Skeletal muscle tissue (tissue), 4 donors: Measurements from ENCODE around the gene ATAD3B. TPM values are rescaled to one million over a fixed set of nuclear protein-coding genes. Genes with fewer than 3 reads are reported as not detected.

Experiments
- H3K27ac ChIP-seq: one replicate; pipeline ENCODE4 v1.7.0; 2013; ENCODE audit warnings: mild to moderate bottlenecking, low read depth, low read length, inconsistent platforms
- H3K27me3 ChIP-seq, 3 donors: one replicate each; pipeline ENCODE4 v1.7.0; 2013; ENCODE audit warnings: low read length in 3 of 3; ENCODE audit not compliant: control insufficient read depth in 3 of 3, insufficient read depth in 3 of 3
- H3K36me3 ChIP-seq, 3 donors: one replicate each; pipeline ENCODE4 v1.7.0; 2013; ENCODE audit warnings: low read length in 3 of 3; ENCODE audit not compliant: control insufficient read depth in 3 of 3, insufficient read depth in 3 of 3
- H3K4me1 ChIP-seq, 3 donors: one replicate each; pipeline ENCODE4 v1.7.0; 2013; ENCODE audit warnings: low read length in 3 of 3, mild to moderate bottlenecking in 3 of 3; ENCODE audit not compliant: control insufficient read depth in 3 of 3, insufficient read depth in 3 of 3
- H3K4me3 ChIP-seq, 3 donors: one replicate each; pipeline ENCODE4 v1.7.0; 2013; ENCODE audit warnings: low read length in 3 of 3
- H3K9ac ChIP-seq, 3 donors: one replicate each; pipeline ENCODE4 v1.7.0; 2013; ENCODE audit warnings: low read length in 3 of 3, mild to moderate bottlenecking in 3 of 3, moderate library complexity in 2 of 3, low read depth in 1 of 3
- H3K9me3 ChIP-seq, 3 donors: one replicate each; pipeline ENCODE4 v1.7.0; 2013; ENCODE audit warnings: low read length in 3 of 3; ENCODE audit not compliant: control insufficient read depth in 3 of 3
- total RNA-seq: library from RNA; depleted of rRNA; stranded (reverse); fragments of >200 nt; gene quantifications from one replicate; pipeline ENCODE4 v1.2.3, GENCODE V29; 2014
- donor health status: Osteomylitis.

Gene ATAD3B
- 16.7 TPM for total RNA-seq

- Histone ChIP-seq H3K4me1 (peaks cover 11 to 24% (median 13%) of the 10 kb centered on the region in 3 donors), H3K27me3 (no peaks in the 10 kb centered on the region), H3K9ac (peak within 1 kb of the TSS; percentile 74 to 90 (median 83)), H3K4me3 (peak within 1 kb of the TSS; percentile 72 to 95 (median 89)), H3K9me3 (no peaks in the 10 kb centered on the region), H3K27ac (peak within 1 kb of the TSS; percentile 82), H3K36me3 (no peaks in the 10 kb centered on the region)
These were observed at the start of gene ATAD3B for GRCh38 chr1:1471389-1472052. TSS of gene ATAD3B (plus strand) at chr1:1471765. CDS start at chr1:1471885, 120 bp downstream.

- H3K4me1 ChIP-seq, result peaks cover 0 to 5% (median 2%) of the 10 kb centered on the region in 3 donors
- no peak overlapping the region for H3K27ac ChIP-seq
- H3K9ac ChIP-seq, result no peak overlapping the region
These were observed 49.6 kb upstream of the ATAD3B start for GRCh38 chr1:1421907-1422464.

GRCh38 chr1:1422465-1423244 lies 48.9 kb upstream of the ATAD3B start:
- peaks cover 0 to 5% (median 2%) of the 10 kb centered on the region in 3 donors for H3K4me1 ChIP-seq

More at GRCh38 chr1:1421907-1422464, 49.6 kb upstream of the ATAD3B start:
- no peaks in the 10 kb centered on the region for H3K36me3 ChIP-seq
- no peaks in the 10 kb centered on the region for H3K9me3 ChIP-seq
- H3K4me3 ChIP-seq, result no peak overlapping the region
- peaks cover 0 to 13% (median 0%) of the 10 kb centered on the region in 3 donors for H3K27me3 ChIP-seq

GRCh38 chr1:1423245-1423597 lies 48.3 kb upstream of the ATAD3B start:
- Histone ChIP-seq H3K9ac (no peak overlapping the region), H3K36me3 (no peaks in the 10 kb centered on the region), H3K27ac (no peak overlapping the region), H3K4me1 (peaks cover 0 to 5% (median 2%) of the 10 kb centered on the region in 3 donors), H3K9me3 (no peaks in the 10 kb centered on the region), H3K4me3 (no peak overlapping the region), H3K27me3 (peaks cover 0 to 15% (median 2%) of the 10 kb centered on the region in 3 donors)

More at GRCh38 chr1:1422465-1423244, 48.9 kb upstream of the ATAD3B start:
- Histone ChIP-seq H3K27me3 (peaks cover 0 to 13% (median 0%) of the 10 kb centered on the region in 3 donors), H3K27ac (no peak overlapping the region), H3K36me3 (no peaks in the 10 kb centered on the region), H3K9me3 (no peaks in the 10 kb centered on the region), H3K4me3 (no peak overlapping the region), H3K9ac (no peak overlapping the region)

GRCh38 chr1:1424707-1425106 lies 46.9 kb upstream of the ATAD3B start:
- no peak overlapping the region for H3K4me3 ChIP-seq

GRCh38 chr1:1425426-1425752 lies 46.2 kb upstream of the ATAD3B start:
- Histone ChIP-seq H3K27me3 (peaks cover 0 to 22% (median 5%) of the 10 kb centered on the region in 3 donors), H3K4me1 (peaks cover 9 to 15% (median 10%) of the 10 kb centered on the region in 3 donors)

More at GRCh38 chr1:1424707-1425106, 46.9 kb upstream of the ATAD3B start:
- Histone ChIP-seq H3K36me3 (no peaks in the 10 kb centered on the region), H3K9ac (no peak overlapping the region), H3K27ac (no peak overlapping the region), H3K27me3 (peaks cover 0 to 19% (median 5%) of the 10 kb centered on the region in 3 donors), H3K9me3 (no peaks in the 10 kb centered on the region), H3K4me1 (peaks cover 3 to 8% (median 4%) of the 10 kb centered on the region in 3 donors)

GRCh38 chr1:1425753-1426495 lies 45.6 kb upstream of the ATAD3B start:
- H3K36me3 ChIP-seq, result no peaks in the 10 kb centered on the region
- peaks cover 10 to 14% (median 13%) of the 10 kb centered on the region in 3 donors for H3K4me1 ChIP-seq
- no peak overlapping the region for H3K27ac ChIP-seq
- H3K27me3 ChIP-seq, result peaks cover 0 to 18% (median 5%) of the 10 kb centered on the region in 3 donors
- no peaks in the 10 kb centered on the region for H3K9me3 ChIP-seq
- no peak overlapping the region for H3K4me3 ChIP-seq
- no peak overlapping the region for H3K9ac ChIP-seq

More at GRCh38 chr1:1425426-1425752, 46.2 kb upstream of the ATAD3B start:
- Histone ChIP-seq H3K27ac (no peak overlapping the region), H3K4me3 (no peak overlapping the region), H3K9ac (no peak overlapping the region), H3K36me3 (no peaks in the 10 kb centered on the region), H3K9me3 (no peaks in the 10 kb centered on the region)

- H3K4me1 ChIP-seq, result peaks cover 13 to 15% (median 15%) of the 10 kb centered on the region in 3 donors
- H3K9me3 ChIP-seq, result no peaks in the 10 kb centered on the region
- H3K9ac ChIP-seq, result no peak overlapping the region
- H3K36me3 ChIP-seq, result no peaks in the 10 kb centered on the region
- H3K4me3 ChIP-seq, result no peak overlapping the region
- H3K27me3 ChIP-seq, result peaks cover 0 to 12% (median 5%) of the 10 kb centered on the region in 3 donors
- no peak overlapping the region for H3K27ac ChIP-seq
These were observed 45.0 kb upstream of the ATAD3B start for GRCh38 chr1:1426496-1427105.

- Histone ChIP-seq H3K9me3 (no peaks in the 10 kb centered on the region), H3K9ac (no peak overlapping the region), H3K4me3 (no peak overlapping the region), H3K27me3 (peaks cover 0 to 12% (median 5%) of the 10 kb centered on the region in 3 donors), H3K4me1 (peaks cover 18 to 22% (median 21%) of the 10 kb centered on the region in 3 donors), H3K27ac (no peak overlapping the region), H3K36me3 (no peaks in the 10 kb centered on the region)
These were observed 44.3 kb upstream of the ATAD3B start for GRCh38 chr1:1427106-1427819.
